Measurements from ENCODE around the gene GOLGA1. TPM values are rescaled to one million over a fixed set of nuclear protein-coding genes. Genes with fewer than 3 reads are reported as not detected.

GOLGA1 gene
- total and polyA plus RNA-seq, 9 of the 15 experiments (the other 6 are each of a cell fraction or from before 2014, with no cell fraction given) = 2.9 to 15.9 (median 8.5) TPM

DNA sequence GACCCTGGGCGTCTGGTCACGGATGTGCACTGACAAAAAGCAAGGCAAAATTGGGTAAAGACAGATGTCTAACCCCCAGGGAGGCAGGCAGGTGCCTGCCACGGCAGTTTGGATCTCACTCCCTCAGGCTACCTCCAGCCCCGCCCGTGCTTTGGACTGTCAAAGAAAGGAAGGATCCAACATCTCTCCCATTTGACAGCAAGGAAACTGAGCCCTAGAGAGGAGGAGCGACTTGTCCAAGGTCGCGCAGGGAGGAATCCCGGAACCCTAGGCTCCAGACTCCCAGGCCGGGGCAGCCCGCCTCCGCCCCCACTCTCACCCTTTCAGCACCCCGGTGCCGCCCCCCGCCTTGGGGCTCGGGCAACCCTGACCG lies 376 bp downstream of the GOLGA1 start:
- 1% methylated on average over 17 of the region's 17 CpGs for WGBS (ENCODE audit: insufficient coverage, low coverage, missing lambda C conversion rate)
- H2AFZ ChIP-seq (ENCODE audit: low read depth, low read length) = peak overlapping the region; percentile 85
- peaks cover 24% of the 10 kb centered on the region for H3K36me3 ChIP-seq (ENCODE audit: control insufficient read depth, insufficient read depth, low read length)
- CTCF ChIA-PET (ENCODE audit: low intra/inter-chr PET ratio) = no interaction called here
- FAIRE-seq (peak; percentile 11), ATAC-seq (peak; percentile 64), DNase-seq (ENCODE audit: extremely low read depth in 1 of 4, low spot score in 3 of 4) (no peak)
- POLR2A ChIA-PET = no interaction called here
- BruUV-seq (replicated peaks) = no TSS peak
- peak overlapping the region; percentile 99 for H3K4me2 ChIP-seq (ENCODE audit: insufficient read depth, low read length)
- H3K9me3 ChIP-seq (replicated peaks; ENCODE audit: control insufficient read depth, insufficient read depth, low read depth, low read length) = no peaks in the 10 kb centered on the region
- H3K79me2 ChIP-seq (ENCODE audit: control insufficient read depth, insufficient read depth, low read length) = peaks cover 27% of the 10 kb centered on the region
- H3K9ac ChIP-seq (ENCODE audit: insufficient read depth in 1 of 2, low read depth in 2 of 2, low read length in 2 of 2) = peak overlapping the region; percentile 95 to 96
- H4K20me1 ChIP-seq (replicated peaks; ENCODE audit: control insufficient read depth, insufficient read depth, low read length) = no peaks in the 10 kb centered on the region
- H3K4me3 ChIP-seq = peak overlapping the region; percentile 75
- peak overlapping the region; percentile 95 for H3K27ac ChIP-seq (ENCODE audit: extremely low read depth, low read depth, low read length)
- H3K4me1 ChIP-seq (replicated peaks in 1 of 2; ENCODE audit: control insufficient read depth in 2 of 2, insufficient read depth in 2 of 2, low read length in 2 of 2) = peaks cover 6 to 8% of the 10 kb centered on the region in 2 experiments; a peak in 3 of 5 replicates
- no peaks in the 10 kb centered on the region for H3K9me1 ChIP-seq (ENCODE audit: control insufficient read depth, insufficient read depth, low read length)
- in situ Hi-C loops (cut with MboI) (no loop called here), intact Hi-C loops (cut with micrococcal nuclease) (loop anchor here (2.0 kb wide), 1 partner anchor 70 kb away; no protein-coding TSS in a partner anchor)
- H3K27me3 ChIP-seq (ENCODE audit: control insufficient read depth in 2 of 2, insufficient read depth in 2 of 2, low read length in 2 of 2) = no peaks in the 10 kb centered on the region
- TF ChIP-seq PHB2 (IDR thresholded peaks at IDR 0.05; ENCODE audit: low read depth) = no peak
- TF ChIP-seq FOXK1 (CRISPR knock-in tag; IDR thresholded peaks at IDR 0.05; ENCODE audit: borderline replicate concordance) = no peak; the same call in 1 of the 2 replicates
- no peak for TF ChIP-seq TARDBP (IDR thresholded peaks at IDR 0.05)
- TF ChIP-seq SMARCA4 (IDR thresholded peaks at IDR 0.05) = 0 out of 2 replicates have a peak, but pooled peaks have one; percentile 4
- 0 out of 2 replicates have a peak, but pooled peaks have one; percentile 40 for TF ChIP-seq KDM2B (CRISPR knock-in tag; IDR thresholded peaks at IDR 0.05)
- TF ChIP-seq TAF7 (tag; IDR thresholded peaks at IDR 0.05) = peak; percentile 18; the same call in 1 of the 2 replicates
- TF ChIP-seq LCOR (CRISPR knock-in tag; IDR thresholded peaks at IDR 0.05) = no peak
- TF ChIP-seq TAF15 (IDR thresholded peaks at IDR 0.05; ENCODE audit: low read depth, low read length) = no peak
- TF ChIP-seq, protein P1, sequence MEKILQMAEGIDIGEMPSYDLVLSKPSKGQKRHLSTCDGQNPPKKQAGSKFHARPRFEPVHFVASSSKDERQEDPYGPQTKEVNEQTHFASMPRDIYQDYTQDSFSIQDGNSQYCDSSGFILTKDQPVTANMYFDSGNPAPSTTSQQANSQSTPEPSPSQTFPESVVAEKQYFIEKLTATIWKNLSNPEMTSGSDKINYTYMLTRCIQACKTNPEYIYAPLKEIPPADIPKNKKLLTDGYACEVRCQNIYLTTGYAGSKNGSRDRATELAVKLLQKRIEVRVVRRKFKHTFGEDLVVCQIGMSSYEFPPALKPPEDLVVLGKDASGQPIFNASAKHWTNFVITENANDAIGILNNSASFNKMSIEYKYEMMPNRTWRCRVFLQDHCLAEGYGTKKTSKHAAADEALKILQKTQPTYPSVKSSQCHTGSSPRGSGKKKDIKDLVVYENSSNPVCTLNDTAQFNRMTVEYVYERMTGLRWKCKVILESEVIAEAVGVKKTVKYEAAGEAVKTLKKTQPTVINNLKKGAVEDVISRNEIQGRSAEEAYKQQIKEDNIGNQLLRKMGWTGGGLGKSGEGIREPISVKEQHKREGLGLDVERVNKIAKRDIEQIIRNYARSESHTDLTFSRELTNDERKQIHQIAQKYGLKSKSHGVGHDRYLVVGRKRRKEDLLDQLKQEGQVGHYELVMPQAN (IDR thresholded peaks at IDR 0.05; ENCODE audit: borderline replicate concordance) = peak; percentile 64; the same call in 1 of the 2 replicates
- no peak for TF ChIP-seq TCF7L2 (IDR thresholded peaks at IDR 0.05; ENCODE audit: low read depth, low read length)
- TF ChIP-seq EGR1 (conservative IDR thresholded peaks at IDR 0.05) = peak; percentile 75
- TF ChIP-seq, protein P2, sequence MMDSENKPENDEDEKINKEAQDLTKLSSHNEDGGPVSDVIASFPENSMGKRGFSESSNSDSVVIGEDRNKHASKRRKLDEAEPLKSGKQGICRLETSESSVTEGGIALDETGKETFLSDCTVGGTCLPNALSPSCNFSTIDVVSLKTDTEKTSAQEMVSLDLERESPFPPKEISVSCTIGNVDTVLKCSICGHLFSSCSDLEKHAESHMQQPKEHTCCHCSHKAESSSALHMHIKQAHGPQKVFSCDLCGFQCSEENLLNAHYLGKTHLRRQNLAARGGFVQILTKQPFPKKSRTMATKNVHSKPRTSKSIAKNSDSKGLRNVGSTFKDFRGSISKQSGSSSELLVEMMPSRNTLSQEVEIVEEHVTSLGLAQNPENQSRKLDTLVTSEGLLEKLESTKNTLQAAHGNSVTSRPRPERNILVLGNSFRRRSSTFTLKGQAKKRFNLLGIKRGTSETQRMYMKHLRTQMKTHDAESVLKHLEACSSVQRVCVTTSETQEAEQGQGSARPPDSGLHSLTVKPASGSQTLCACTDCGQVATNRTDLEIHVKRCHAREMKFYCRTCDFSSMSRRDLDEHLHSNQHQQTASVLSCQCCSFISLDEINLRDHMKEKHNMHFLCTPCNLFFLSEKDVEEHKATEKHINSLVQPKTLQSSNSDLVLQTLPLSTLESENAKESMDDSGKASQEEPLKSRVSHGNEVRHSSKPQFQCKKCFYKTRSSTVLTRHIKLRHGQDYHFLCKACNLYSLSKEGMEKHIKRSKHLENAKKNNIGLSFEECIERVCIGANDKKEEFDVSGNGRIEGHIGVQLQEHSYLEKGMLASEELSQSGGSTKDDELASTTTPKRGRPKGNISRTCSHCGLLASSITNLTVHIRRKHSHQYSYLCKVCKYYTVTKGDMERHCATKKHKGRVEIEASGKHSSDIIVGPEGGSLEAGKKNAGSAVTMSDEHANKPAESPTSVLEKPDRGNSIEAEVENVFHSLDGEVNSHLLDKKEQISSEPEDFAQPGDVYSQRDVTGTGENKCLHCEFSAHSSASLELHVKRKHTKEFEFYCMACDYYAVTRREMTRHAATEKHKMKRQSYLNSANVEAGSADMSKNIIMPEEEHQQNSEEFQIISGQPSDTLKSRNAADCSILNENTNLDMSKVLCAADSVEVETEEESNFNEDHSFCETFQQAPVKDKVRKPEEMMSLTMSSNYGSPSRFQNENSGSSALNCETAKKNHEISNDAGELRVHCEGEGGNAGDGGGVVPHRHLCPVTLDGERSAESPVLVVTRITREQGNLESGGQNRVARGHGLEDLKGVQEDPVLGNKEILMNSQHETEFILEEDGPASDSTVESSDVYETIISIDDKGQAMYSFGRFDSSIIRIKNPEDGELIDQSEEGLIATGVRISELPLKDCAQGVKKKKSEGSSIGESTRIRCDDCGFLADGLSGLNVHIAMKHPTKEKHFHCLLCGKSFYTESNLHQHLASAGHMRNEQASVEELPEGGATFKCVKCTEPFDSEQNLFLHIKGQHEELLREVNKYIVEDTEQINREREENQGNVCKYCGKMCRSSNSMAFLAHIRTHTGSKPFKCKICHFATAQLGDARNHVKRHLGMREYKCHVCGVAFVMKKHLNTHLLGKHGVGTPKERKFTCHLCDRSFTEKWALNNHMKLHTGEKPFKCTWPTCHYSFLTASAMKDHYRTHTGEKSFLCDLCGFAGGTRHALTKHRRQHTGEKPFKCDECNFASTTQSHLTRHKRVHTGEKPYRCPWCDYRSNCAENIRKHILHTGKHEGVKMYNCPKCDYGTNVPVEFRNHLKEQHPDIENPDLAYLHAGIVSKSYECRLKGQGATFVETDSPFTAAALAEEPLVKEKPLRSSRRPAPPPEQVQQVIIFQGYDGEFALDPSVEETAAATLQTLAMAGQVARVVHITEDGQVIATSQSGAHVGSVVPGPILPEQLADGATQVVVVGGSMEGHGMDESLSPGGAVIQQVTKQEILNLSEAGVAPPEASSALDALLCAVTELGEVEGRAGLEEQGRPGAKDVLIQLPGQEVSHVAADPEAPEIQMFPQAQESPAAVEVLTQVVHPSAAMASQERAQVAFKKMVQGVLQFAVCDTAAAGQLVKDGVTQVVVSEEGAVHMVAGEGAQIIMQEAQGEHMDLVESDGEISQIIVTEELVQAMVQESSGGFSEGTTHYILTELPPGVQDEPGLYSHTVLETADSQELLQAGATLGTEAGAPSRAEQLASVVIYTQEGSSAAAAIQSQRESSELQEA (IDR thresholded peaks at IDR 0.05; ENCODE audit: low read depth) = no peak
- TF ChIP-seq ZSCAN32 (CRISPR knock-in tag; IDR thresholded peaks at IDR 0.05) = 0 out of 2 replicates have a peak, but pooled peaks have one; percentile 45
